GM12865 (cell line): Measurements from ENCODE around the gene B3GAT3.

ENCODE experiments used
- DNase-seq: peaks from one replicate; pipeline ENCODE4 v3.0.0; 2010; ENCODE audit warnings: low read depth
- H3K4me3 ChIP-seq: 2 replicates; pipeline ENCODE4 v1.5.1; 2011; ENCODE audit warnings: mild to moderate bottlenecking, low read depth, low read length, control low read depth
- TF ChIP-seq, protein P1 (sequence below): IDR thresholded peaks from 2 replicates; pipeline ENCODE4 v1.5.1; 2011; ENCODE audit warnings: low read length, control low read depth, low read depth, inconsistent platforms; ENCODE audit not compliant: insufficient read depth; ENCODE audit errors: missing control alignments

Gene B3GAT3

DNA sequence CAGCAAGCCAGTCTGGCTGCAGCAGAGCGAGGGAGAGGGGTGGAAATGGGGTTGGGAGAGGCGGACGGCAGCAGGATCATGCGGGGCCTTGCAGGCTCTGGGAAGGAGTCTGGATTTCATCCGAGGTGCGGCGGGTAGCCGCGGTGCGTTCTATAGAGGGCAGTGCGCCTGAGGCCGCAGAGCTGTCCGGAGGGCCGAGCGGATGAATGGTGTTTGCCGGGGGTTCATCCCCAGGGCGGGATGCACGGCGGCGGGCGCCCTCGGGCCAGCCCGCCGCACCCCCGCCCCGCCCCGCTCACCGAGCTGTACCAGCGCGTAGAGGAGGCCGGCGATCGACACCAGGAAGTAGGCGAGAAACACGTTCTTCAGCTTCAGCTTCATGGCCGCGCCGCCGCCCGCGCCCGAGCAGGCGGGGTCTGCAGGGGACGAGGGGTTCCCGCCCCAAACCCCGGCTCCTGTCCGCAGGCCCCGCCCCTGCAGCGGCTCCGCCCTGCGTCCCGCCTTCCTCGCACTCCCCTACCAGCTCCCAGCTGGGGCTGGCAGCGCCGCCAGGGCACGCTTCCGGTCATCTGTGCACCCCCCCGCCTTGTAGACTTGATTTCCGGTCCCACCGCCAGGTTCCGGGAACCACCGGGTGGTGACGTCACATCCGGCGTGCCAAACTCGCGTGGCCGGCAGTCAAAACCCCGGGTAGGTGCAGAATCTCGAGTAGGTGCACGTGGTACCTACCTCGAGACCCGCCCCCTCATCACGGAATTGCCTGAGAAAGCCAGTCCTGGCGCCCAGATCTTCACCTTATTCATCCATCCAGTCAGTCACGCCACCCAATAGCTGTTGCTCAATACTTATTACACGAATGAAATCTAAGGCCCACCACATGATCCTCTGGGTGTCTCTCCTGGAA, at the start of gene B3GAT3:
Gene B3GAT3 (minus strand): TSS at position 420 of the 904 bp plus-strand sequence. CDS start 39 bp downstream, at position 381.
- TF ChIP-seq, protein P1, sequence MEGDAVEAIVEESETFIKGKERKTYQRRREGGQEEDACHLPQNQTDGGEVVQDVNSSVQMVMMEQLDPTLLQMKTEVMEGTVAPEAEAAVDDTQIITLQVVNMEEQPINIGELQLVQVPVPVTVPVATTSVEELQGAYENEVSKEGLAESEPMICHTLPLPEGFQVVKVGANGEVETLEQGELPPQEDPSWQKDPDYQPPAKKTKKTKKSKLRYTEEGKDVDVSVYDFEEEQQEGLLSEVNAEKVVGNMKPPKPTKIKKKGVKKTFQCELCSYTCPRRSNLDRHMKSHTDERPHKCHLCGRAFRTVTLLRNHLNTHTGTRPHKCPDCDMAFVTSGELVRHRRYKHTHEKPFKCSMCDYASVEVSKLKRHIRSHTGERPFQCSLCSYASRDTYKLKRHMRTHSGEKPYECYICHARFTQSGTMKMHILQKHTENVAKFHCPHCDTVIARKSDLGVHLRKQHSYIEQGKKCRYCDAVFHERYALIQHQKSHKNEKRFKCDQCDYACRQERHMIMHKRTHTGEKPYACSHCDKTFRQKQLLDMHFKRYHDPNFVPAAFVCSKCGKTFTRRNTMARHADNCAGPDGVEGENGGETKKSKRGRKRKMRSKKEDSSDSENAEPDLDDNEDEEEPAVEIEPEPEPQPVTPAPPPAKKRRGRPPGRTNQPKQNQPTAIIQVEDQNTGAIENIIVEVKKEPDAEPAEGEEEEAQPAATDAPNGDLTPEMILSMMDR: no peak
- DNase-seq: peak; percentile 99
- peak within 1 kb of the TSS; percentile 92 for H3K4me3 ChIP-seq

DNA sequence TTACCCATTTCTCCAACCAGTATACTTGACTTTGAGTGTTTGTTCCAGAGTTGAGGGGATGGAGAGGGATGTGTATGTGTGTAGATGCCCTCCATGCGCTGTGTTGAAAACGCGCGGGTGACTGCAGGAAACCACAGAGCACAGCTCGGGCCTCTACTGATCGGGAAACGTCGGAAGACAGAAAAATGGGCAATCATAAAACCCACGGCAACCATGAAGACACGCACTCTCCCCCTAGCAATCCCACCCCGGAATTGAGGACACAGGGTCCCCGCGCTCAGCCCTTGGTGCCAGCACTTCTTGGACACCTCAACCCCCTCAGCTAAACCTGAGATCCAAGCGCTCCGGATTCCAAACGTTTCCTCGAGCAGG, 49.4 kb upstream of the B3GAT3 start:
- TF ChIP-seq, protein P1: no peak
- peak; percentile 63 for DNase-seq

DNA sequence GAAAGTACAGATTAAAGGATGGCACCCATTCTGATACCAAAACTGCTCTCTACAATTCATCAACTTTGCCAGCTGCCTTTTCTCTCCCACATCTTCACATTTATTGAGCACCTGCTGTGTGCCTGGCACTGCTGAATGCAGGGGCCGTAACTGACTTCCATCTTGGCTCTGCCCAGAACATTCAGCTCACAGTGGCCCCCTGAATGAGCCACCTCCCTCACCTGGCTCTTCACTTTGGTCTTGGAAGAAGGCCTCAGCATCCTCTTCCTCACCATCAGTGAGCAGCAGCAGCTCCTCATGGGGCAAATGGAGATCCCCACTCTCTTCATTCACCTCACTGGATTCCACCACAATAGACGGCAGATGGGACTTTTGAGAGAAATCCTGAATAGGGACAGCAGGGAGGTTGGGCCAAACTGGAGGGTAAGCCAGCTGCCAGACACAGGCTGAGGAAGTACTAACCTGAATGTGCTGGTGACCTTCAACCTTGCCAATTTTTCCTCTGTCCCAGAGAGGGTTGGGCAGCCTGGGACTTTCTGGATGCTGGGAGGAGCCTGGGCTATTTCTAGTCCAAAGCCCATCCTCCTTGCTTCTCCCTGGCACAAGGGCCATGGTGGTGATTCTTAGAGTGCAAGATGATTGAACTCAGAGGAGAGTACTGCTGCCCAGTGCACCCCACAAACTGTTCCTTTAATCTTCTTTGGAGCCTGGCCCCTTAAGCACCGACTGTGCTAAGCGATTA, 47.8 kb upstream of the B3GAT3 start:
- TF ChIP-seq, protein P1: no peak
- H3K4me3 ChIP-seq: no peak overlapping the region
- no peak for DNase-seq

More for the DNA sequence above, 49.4 kb upstream of the B3GAT3 start:
- H3K4me3 ChIP-seq: peak overlapping the region; percentile 64

DNA sequence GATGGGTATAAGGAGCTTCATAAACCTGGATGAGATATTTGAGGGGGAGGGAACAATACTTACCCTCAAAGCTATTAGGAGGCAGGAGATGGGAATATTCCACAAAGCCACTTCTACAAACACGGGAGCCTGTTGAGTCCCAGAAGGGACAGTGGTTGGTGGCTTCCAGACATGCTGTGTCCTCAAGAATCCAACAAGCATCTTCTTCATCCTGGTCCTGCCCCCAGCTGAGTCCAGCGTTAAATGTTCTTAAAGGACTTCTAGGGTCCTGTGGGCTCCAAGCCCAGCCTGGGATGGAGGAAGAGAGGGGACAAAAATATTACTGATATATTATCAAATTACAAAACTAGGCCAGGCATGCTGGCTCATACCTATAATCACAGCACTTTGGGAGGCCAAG, 45.7 kb upstream of the B3GAT3 start:
- TF ChIP-seq, protein P1: no peak
- peak overlapping the region; percentile 94 for H3K4me3 ChIP-seq
- DNase-seq: no peak

DNA sequence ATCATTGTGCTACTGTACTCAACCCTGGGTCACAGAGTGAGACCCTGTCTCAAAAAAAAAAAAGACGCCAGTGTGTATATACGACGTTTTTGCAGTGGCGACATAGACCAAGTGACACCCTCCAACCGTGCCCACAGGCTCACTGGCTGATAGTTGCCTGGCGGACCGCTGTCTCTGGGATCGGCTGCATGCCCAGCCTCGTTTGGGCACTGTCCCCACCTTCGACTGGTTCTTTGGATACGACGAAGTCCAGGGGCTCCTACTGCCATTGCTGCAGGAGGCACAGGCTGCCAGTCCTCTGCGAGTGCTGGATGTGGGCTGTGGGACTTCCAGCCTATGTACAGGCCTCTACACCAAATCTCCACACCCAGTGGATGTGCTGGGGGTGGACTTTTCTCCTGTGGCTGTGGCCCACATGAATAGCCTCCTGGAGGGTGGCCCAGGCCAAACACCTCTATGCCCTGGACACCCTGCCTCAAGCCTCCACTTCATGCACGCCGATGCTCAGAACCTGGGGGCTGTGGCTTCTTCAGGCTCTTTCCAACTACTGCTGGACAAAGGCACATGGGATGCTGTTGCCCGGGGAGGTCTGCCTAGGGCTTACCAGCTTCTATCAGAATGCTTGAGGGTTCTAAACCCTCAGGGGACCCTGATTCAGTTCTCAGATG, 44.6 kb upstream of the B3GAT3 start:
- TF ChIP-seq, protein P1: no peak
- DNase-seq: peak; percentile 43
- H3K4me3 ChIP-seq: peak overlapping the region; percentile 94

DNA sequence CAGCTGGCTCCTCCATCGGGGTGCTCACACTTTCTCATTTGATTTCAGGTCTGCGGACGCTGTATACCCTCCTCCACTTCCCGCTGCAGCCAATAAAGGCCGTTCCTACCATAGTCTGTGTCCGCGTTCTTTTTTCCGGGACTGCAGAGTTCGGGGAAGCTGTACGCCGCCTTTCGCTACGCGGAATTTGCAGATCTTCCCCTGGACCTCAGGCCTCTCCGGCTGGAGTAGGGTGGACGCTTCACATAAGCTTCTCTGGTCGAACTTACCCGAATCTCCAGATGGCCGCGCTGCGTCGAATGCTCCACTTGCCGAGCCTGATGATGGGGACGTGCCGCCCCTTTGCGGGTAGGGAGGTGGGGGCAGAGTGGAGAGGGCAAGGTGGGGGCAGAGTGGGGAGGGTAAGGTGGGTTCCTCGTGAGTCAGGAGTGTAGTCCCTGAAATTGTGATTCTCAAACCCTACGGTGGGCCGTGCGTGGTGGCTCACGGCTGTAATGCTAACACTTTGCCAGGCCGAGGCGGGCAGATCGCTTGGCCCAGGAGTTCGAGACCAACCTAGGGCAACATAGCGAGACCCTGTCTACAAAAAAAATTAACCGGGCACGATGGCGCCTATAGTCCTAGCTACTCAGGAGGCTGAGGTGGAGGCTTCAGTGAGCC, 43.9 kb upstream of the B3GAT3 start:
- DNase-seq: peak; percentile 74
- TF ChIP-seq, protein P1: no peak

More for the DNA sequence above, 43.9 kb upstream of the B3GAT3 start:
- peak overlapping the region; percentile 94 for H3K4me3 ChIP-seq
